Activated T-helper 1 cell treated with anti-CD3 and anti-CD28 coated beads, Interleukin-12 subunit alpha, Interleukin-12 subunit beta, Interleukin-2, Interleukin-4 antibody, amounts not matched to agents 30 ng/mL and 10 ng/mL and 1 ng/mL, durations not matched to agents 14 hours and 24 hours and 36 hours (primary cell): ENCODE measurements around the gene PSIP1. TPM values are rescaled to one million over a fixed set of nuclear protein-coding genes. Genes with fewer than 3 reads are reported as not detected.
A peak's percentile ranks its signal among the peaks of the same experiment; 100 is the strongest.
"Not testable (repeated sequence)": the region's sequence is repeated elsewhere in the genome, so short reads cannot be mapped to it uniquely, and the experiment has no call there.

ENCODE experiments used
- DNase-seq: peaks from one replicate; pipeline ENCODE4 v3.0.0; 2021; ENCODE audit warnings: low spot score
- H3K27ac Mint-ChIP-seq: one replicate; pipeline ENCODE4 v1.8.0; 2021; ENCODE audit warnings: mild to moderate bottlenecking, mixed read lengths
- H3K27me3 Mint-ChIP-seq: one replicate; pipeline ENCODE4 v1.8.0; 2022; ENCODE audit warnings: mild to moderate bottlenecking, moderate library complexity, mixed read lengths; ENCODE audit not compliant: insufficient read depth
- H3K36me3 Mint-ChIP-seq: one replicate; pipeline ENCODE4 v1.8.0; 2021; ENCODE audit warnings: low read depth, mixed read lengths
- H3K4me1 Mint-ChIP-seq: one replicate; pipeline ENCODE4 v1.8.0; 2021; ENCODE audit warnings: low read depth, mixed read lengths
- H3K4me3 Mint-ChIP-seq: one replicate; pipeline ENCODE4 v1.8.0; 2021; ENCODE audit warnings: mild to moderate bottlenecking, moderate library complexity, mixed read lengths
- H3K9me3 Mint-ChIP-seq: one replicate; pipeline ENCODE4 v1.8.0; 2021; ENCODE audit warnings: mixed read lengths
- intact Hi-C: fragments of 100-400 bp; cut with micrococcal nuclease; formaldehyde crosslinking; loops from one replicate; pipeline ENCODE4 v1.15.1; 2024
- total RNA-seq: library from RNA; stranded (reverse); gene quantifications from 2 replicates; pipeline ENCODE4 v1.2.3, GENCODE V29; 2022

PSIP1 gene
- total RNA-seq, 1 donor from 2014 or later: 90.6 TPM

DNA sequence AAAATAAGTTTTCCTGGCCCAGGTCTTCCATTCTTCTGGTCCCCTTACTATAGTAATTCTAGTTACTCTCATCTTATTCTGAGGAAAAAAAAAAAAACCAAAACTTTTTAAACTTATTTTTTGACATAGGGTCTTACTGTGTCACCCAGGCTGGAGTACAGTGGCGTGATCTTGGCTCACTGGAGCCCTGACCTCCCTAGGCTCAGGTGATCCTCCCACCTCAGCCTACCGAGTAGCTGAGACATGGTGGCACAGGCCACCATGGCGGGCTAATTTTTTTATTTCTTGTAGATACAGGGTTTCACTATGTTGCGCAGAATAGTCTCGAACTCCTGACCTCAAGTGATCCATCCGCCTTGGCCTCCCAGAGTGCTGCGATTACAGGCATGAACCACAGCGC, 49.7 kb downstream of the PSIP1 start:
- Mint-ChIP-seq H3K4me1 (no peaks in the 10 kb centered on the region), H3K27ac (no peak overlapping the region), H3K4me3 (no peak overlapping the region), H3K27me3 (no peaks in the 10 kb centered on the region), H3K36me3 (peaks cover 29% of the 10 kb centered on the region), H3K9me3 (no peaks in the 10 kb centered on the region)
- no peak for DNase-seq
- intact Hi-C loops: no loop called here

DNA sequence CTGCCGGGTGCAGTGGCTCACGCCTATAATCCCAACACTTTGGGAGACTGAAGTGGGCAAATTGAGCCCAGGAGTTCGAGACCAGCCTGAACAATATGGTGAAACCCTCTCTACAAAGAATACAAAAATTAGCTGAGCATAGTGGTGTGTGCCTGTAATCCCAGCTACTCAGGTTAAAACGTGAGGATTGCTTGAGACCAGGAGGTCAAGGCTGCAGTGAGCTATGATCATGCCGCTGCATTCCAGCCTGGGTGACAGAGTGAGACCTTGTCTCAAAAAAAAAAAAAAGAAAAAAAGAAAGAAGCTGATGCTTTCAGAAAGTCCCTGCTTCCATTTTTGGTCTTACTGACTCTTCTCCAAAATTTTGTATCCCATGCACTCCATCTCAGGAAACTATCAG, 56.8 kb downstream of the PSIP1 start:
- Mint-ChIP-seq H3K27me3 (no peaks in the 10 kb centered on the region), H3K4me3 (no peak overlapping the region), H3K36me3 (peaks cover 25% of the 10 kb centered on the region), H3K9me3 (no peaks in the 10 kb centered on the region), H3K4me1 (no peaks in the 10 kb centered on the region), H3K27ac (no peak overlapping the region)
- no peak for DNase-seq
- intact Hi-C loops: no loop called here

DNA sequence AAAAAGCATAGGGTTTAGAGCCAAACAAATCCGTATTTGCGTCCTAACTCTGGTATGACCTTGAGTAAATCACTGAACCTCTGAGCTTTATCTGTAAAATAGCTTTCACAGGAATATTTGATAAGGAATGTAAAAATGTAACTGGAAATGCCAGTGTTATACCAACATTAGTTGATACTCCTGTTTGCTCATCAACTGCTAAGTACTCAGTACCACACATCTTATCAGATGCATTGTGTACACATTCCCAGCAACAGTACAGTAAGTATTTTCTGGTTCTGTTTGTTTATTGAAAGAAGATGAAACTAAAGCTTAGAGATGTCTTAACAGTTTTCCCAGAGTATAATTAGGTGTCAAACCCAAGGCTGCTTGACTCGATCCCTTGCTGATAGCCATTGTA, 66.6 kb downstream of the PSIP1 start:
- Mint-ChIP-seq H3K27ac (no peak overlapping the region), H3K27me3 (no peaks in the 10 kb centered on the region), H3K9me3 (peaks cover 4% of the 10 kb centered on the region), H3K36me3 (peaks cover 65% of the 10 kb centered on the region), H3K4me1 (peaks cover 11% of the 10 kb centered on the region), H3K4me3 (no peak overlapping the region)
- intact Hi-C loops: no loop called here
- no peak for DNase-seq

DNA sequence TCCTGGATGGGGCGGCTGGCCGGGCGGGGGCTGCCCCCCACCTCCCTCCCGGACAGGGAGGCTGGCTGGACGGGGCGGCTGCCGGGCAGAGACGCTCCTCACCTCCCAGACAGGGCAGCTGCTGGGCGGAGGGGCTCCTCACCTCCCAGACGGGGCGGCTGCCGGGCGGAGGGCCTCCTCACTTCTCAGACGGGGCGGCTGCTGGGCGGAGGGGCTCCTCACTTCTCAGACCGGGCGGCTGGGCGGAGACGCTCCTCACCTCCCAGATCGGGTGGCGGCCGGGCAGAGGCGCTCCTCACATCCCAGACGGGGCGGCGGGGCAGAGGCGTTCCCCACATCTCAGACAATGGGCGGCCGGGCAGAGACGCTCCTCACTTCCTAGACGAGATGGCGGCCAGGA, 68.5 kb downstream of the PSIP1 start:
- H3K27ac Mint-ChIP-seq, H3K9me3 Mint-ChIP-seq, H3K4me3 Mint-ChIP-seq, H3K27me3 Mint-ChIP-seq, intact Hi-C loops, DNase-seq: not testable (repeated sequence)
- Mint-ChIP-seq H3K4me1 (peaks cover 20% of the 10 kb centered on the region), H3K36me3 (peaks cover 68% of the 10 kb centered on the region)

DNA sequence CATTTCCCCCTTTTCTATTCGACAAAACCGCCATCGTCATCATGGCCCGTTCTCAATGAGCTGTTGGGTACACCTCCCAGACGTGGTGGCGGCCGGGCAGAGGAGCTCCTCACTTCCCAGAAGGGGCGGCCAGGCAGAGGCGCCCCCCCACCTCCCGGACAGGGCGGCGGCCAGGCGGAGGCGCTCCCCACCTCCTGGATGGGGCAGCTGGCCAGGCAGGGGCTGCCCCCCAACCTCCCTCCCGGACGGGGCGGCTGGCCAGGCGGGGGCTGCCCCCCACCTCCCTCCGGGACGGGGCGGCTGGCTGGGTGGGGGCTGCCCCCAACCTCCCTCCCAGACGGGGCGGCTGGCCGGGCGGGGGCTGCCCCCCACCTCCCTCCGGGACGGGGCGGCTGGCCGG, 68.9 kb downstream of the PSIP1 start:
- Mint-ChIP-seq H3K4me1 (peaks cover 19% of the 10 kb centered on the region), H3K36me3 (peaks cover 65% of the 10 kb centered on the region)
- H3K27ac Mint-ChIP-seq, H3K4me3 Mint-ChIP-seq, intact Hi-C loops, H3K9me3 Mint-ChIP-seq, H3K27me3 Mint-ChIP-seq, DNase-seq: not testable (repeated sequence)

DNA sequence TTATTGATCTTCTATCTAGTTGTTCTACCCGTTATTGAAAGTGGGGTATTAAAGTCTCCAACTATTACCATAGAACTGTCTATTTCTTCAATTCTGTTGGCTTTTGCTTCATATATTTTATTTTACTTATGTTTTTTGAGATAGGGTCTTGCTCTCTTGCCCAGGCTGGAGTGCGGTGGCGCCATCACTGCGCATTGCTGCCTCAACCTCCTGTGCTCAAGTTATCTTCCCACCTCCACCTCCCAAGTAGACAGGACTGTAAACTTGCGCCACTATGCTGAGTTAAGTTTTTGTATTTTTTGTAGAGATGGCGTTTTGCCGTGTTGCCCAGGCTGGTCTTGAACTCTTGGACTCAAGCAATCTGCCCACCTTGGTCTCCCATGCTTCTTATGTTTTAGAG, 71.9 kb downstream of the PSIP1 start:
- Mint-ChIP-seq H3K27me3 (no peaks in the 10 kb centered on the region), H3K27ac (no peak overlapping the region), H3K36me3 (peaks cover 64% of the 10 kb centered on the region), H3K4me3 (no peak overlapping the region), H3K9me3 (peaks cover 4% of the 10 kb centered on the region), H3K4me1 (peaks cover 13% of the 10 kb centered on the region)
- intact Hi-C loops: no loop called here
- no peak for DNase-seq

DNA sequence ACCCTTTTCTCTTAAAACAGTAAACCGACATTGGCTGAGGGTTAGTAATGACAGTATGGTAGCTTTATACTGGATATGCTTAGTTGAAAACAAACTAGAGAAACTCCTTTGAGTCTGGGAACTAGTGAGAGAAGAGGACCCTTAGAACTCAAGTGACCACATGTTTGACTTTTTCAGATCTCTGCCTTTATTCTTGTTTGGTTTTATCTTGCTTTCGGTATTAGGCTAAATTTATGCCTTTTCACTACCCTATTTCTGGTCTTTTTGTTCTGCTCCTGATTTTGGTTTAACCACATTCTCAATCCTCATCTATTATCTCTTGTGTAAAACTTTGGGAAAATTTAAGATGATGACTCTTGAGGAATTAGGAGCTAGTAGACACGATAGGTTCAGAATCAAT, 77.1 kb downstream of the PSIP1 start:
- H3K4me3 Mint-ChIP-seq: no peak overlapping the region
- peaks cover 48% of the 10 kb centered on the region for H3K36me3 Mint-ChIP-seq
- no peaks in the 10 kb centered on the region for H3K9me3 Mint-ChIP-seq
- DNase-seq: no peak
- peaks cover 40% of the 10 kb centered on the region for H3K4me1 Mint-ChIP-seq
- intact Hi-C loops: no loop called here
- H3K27ac Mint-ChIP-seq: no peak overlapping the region
- no peaks in the 10 kb centered on the region for H3K27me3 Mint-ChIP-seq

DNA sequence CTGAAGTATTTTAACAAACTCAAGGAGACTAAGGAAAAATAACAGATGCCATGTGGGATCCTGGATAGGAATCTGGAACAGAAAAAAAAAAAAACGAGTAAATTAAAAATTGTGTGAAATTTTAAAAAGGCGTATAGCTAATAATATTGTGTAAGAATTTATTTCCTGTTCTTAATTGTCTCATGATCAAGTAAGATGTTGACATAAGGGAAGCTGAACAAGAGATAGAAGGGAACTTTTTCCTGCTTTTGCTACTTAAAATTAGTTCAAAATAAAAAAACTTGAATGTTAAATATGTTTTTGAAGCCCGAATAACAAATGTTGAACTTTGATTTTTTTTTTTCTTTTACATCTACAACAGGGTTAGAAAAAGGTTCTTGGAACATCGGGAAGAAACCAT, 77.6 kb downstream of the PSIP1 start:
- intact Hi-C loops: no loop called here
- Mint-ChIP-seq H3K9me3 (no peaks in the 10 kb centered on the region), H3K36me3 (peaks cover 49% of the 10 kb centered on the region)

DNA sequence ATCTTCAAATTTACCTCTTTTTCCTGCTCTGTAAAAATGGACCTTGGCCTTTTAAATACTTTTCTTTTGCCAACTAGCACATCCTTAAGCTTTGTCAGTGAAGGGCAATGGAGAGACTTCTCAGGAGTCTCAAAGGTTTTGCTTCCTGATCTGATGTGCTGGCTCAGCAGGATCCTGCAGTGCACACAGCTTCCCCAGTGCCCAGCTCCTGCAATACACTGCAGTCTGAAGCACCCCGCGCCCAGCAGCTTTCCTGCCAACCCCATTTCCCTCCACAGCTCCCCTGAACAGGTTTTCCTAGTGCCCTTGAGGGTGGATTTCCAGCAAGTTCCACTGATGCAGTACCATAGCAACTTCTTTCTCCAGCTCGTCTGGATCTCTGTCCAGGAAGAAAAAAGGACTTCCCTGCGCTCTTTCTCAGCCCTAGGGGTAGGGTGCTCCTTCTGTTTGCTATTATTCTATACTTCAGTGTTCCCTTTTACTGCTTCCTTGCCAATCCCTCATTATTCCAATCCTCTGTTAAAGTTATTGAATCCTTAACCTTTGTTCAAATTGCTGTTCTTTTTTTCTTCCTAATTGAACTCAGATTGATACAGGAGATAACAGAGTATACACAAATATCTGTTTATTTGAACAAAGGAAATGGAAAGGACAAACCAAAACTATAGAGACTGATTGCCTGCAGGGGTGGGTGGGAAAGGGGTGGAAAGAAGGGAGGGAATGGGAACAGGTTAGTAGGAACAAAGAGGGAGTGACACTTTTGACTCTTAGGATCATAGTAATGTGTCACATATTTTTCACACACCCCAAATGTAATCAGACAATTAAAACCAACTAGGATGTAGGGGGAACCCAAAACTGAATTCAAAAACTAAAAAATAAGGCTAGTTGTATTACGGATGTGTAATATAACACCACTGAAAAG, 79.6 kb downstream of the PSIP1 start:
- Mint-ChIP-seq H3K27me3 (no peaks in the 10 kb centered on the region), H3K36me3 (peaks cover 48% of the 10 kb centered on the region), H3K4me1 (peaks cover 39% of the 10 kb centered on the region), H3K4me3 (no peak overlapping the region), H3K9me3 (no peaks in the 10 kb centered on the region), H3K27ac (peak overlapping the region; percentile 14)
- no peak for DNase-seq
- intact Hi-C loops: no loop called here

More for the DNA sequence above, 77.6 kb downstream of the PSIP1 start:
- Mint-ChIP-seq H3K4me3 (no peak overlapping the region), H3K27me3 (no peaks in the 10 kb centered on the region), H3K27ac (no peak overlapping the region), H3K4me1 (peaks cover 40% of the 10 kb centered on the region)
- DNase-seq: no peak

DNA sequence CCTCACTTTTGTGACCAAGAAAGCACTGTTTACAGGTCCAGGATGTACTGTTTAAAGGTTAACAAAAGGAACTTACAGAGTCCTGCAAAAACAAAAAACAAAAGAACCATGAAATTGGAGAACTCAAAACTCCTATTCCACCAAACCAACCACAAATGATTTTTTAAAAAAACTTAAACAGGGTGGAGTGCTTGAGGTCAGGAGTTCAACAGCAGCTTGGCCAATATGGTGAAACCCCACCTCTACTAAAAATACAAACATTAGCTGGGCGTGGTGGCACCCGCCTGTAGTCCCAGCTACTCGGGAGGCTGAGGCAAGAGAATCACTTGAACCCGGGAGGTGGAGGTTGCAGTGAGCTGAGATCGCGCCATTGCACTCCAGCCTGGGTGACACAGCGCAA, 83.1 kb downstream of the PSIP1 start:
- Mint-ChIP-seq H3K27ac (peak overlapping the region; percentile 10), H3K4me1 (peaks cover 64% of the 10 kb centered on the region)
- intact Hi-C loops: loop anchor here (10.0 kb wide), 1 partner anchor 433 kb away; no protein-coding TSS in a partner anchor

DNA sequence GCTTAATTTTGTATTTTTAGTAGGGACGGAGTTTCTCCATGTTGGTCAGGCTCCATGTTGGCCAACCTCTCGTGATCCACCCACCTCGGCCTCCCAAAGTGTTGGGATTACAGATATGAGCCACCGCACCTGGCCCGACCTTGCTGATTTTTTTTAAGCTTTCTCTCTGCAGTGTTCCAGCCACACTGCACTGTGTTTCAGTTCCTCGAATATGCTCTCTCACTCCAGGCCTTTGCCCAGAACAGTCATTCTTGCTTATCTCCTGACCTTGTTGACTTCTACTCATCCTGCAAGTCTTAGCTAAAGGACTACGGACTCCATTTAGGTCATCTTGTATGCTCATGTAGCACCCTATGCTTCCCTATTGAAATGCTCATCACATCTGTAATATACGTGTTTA, 84.8 kb downstream of the PSIP1 start:
- Mint-ChIP-seq H3K4me3 (no peak overlapping the region), H3K9me3 (no peaks in the 10 kb centered on the region), H3K4me1 (peaks cover 70% of the 10 kb centered on the region), H3K36me3 (peaks cover 39% of the 10 kb centered on the region), H3K27me3 (no peaks in the 10 kb centered on the region), H3K27ac (no peak overlapping the region)
- no peak for DNase-seq
- intact Hi-C loops: loop anchor here (10.0 kb wide), 1 partner anchor 431 kb away; no protein-coding TSS in a partner anchor

More for the DNA sequence above, 83.1 kb downstream of the PSIP1 start:
- not testable (repeated sequence) for H3K27me3 Mint-ChIP-seq, DNase-seq, H3K4me3 Mint-ChIP-seq, H3K9me3 Mint-ChIP-seq
- peaks cover 44% of the 10 kb centered on the region for H3K36me3 Mint-ChIP-seq

DNA sequence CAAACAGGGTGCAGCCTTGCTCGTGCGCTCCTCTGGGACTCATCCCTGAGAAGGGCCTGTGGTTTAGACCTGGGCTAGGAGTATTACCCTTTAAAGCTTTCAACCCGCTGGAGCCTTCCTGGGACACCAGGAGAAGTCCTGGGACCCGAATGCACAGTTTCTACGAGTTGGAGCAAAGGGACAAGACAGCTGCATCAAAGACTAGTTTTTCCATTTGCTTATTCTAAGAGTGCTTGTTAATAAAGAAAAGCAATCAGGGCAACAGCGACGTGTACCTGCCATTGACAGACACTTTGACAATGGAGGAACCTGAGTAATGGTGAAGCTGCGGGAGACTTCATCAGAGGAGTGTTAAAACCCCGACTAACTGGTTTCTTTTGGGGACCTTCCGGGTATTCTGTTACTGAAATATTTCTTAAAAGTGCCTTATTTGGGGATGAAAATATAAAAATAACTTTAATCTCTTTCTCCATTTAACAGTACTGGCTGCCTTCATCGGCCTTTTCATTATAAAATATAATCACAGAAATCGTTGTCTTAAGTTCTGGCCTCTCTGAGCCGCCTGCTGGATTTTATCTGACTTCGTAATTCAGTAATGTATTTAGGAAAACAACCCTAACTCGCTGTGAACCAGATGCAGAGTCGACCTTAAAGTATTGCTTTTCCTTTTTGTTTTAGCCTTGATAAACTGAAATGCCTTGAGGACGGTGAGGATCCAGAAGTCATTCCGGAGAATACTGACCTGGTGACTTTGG, 87.4 kb downstream of the PSIP1 start:
- H3K27ac Mint-ChIP-seq: peak overlapping the region; percentile 92
- peaks cover 3% of the 10 kb centered on the region for H3K27me3 Mint-ChIP-seq
- peaks cover 51% of the 10 kb centered on the region for H3K4me1 Mint-ChIP-seq
- peaks cover 26% of the 10 kb centered on the region for H3K36me3 Mint-ChIP-seq
- no peak for DNase-seq
- intact Hi-C loops: loop anchor here (1.0 to 10.0 kb wide), 7 partner anchors 67 to 466 kb away; no protein-coding TSS in a partner anchor
- H3K9me3 Mint-ChIP-seq: no peaks in the 10 kb centered on the region
- peak overlapping the region; percentile 96 for H3K4me3 Mint-ChIP-seq
